HG02852 (cell line): ENCODE results near the gene GRID1.

Source experiments
- ATAC-seq: cut with Tn5 transposase; IDR thresholded peaks from one replicate; pipeline ENCODE4 v1.9.1; 2021; ENCODE audit warnings: mild to moderate bottlenecking, moderate library complexity; ENCODE audit not compliant: unreplicated experiment

Gene GRID1

DNA sequence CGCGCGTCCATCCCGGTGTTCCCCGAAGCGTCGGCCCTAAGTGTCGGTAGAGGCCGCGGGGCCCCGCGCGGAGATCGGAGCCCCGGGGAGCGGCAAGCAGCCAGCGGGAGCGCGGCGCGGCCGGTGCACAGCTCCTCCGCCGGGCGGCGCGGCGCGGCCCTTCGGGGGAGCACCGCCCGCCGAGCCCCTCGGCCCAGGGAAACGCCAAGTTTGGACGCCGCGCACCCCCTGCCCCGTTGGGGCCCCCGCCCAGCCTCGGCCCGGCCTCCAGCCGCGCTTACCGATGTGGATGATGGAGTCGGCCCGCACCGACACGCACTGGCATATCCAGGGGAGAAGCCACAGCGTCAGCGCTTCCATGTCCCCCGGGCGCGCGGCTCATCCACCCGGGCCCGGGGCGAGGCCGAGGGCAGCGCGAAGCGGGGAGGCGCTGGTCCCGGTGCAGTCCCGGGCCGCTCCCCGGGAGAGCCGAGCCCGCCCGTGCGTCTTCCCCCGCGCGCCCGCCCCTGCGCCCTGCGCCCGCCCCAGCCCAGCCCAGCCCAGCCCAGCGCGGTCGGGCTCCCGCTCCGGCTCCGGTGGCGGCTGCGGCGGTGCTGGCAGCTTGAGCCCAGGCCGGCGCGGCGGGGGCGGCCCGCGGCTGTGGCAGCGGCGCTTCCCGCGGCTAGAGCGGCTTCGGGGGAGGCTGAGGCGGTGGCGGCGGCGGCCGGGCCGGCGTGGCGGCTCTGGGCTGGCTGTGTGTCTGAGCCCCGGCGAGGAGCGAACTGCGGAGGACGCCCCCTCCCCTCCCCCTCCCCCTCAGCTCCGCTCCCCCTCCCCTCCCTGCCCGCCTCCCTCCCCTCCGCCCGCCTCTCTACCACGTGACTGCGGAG is at the start of gene GRID1:
Gene GRID1 (minus strand): TSS at position 763 of the 869 bp plus-strand sequence.
- no peak for ATAC-seq

GRCh38 chr10:86415583-86415982 is 49.0 kb upstream of the GRID1 start:
- no peak for ATAC-seq

- no peak for ATAC-seq
Observed at GRCh38 chr10:86415116-86415515, 48.5 kb upstream of the GRID1 start.

DNA sequence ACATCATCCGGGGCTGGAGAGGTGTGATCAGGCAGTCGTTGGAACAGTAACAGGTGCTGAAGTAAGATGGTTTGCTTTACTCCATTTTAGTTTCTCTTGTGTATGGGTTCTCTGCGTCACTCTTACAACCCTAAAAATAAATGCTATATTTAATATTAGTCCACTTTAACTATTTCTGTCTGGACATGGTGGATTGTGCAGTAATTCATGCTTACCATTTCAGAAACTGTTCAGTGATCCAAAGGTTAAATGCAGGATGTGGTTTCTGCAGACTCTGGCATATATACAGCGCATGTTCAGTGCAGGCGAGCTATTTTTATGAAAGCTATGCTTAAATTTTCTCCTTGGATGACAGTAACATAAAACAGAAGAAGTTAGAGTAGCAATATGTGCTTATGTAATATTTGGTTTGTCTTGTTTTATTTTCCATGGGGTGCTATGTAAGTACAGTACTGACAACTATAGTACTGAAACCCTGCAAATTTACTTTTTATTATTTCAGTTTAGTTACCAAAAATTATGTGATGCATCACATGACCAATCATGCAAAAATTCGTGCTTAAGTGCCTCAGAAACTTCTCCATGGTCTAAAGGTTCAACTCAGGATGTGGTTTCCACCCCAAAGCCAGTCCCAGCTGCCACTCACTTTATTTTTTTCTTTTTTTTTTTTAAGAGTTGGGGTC is 46.6 kb upstream of the GRID1 start:
- peak; percentile 70 for ATAC-seq

DNA sequence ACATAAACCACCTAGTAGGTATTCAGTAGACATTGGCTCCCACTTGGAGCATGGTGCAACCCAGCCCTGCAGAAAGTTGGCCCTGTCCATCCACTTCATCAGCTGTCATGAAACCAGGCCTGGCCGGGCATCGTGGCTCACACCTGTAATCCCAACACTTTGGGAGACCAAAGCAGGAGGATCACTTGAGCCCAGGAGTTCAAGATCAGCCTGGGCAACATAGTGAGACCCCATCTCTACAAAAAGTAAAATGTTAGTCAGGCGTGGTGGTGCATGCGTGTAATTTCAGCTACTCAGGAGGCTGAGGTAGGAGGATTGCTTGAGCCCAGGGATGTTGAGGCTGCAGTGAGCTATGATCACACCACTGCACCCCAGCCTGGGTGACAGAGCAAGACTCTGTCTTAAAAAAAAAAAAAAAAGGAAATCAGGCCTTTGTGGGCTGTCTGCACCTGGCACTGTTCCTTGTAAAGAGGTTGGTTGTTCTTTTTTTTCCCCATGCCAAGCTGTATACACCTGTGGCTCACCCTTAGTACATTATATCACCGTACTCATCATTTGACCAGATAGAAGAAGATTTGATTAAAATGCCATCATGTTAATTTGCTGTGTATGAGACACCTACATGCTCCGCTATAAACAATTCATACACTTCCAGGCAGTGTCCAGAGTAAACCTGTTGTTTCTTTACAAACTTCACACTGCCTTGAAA is 45.4 kb upstream of the GRID1 start:
- no peak for ATAC-seq

DNA sequence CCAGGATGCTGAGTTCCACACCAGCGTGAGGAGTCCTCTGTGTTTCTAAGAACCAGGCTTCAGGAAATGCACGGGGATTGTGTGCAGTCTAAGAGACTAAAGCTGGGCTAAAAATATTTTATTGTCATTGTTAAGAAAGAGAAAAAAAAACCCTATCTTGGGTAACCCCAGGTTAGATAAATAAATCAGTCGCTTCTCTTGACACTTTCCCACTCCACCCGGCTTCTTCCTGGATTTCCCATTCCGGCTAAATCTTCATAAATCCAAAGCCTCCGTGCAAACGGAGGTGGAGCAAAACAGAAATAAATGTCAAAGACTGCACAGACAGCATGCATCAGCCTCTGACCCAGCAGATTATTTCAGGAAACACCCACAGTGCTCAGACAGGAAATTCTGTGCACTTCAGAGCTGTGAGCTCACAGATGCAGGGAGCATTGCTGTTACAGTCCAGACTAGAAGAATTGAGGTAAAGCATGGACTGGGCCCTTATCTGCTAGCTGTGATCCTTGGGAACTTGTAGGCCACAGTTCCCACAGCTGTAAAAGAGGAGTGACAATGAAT is 44.8 kb upstream of the GRID1 start:
- peak; percentile 65 for ATAC-seq

- ATAC-seq: no peak
Observed at GRCh38 chr10:86410542-86411124, 44.0 kb upstream of the GRID1 start.

GRCh38 chr10:86409183-86409582 is 42.6 kb upstream of the GRID1 start:
- ATAC-seq: no peak

GRCh38 chr10:86403183-86403797 is 36.7 kb upstream of the GRID1 start:
- no peak for ATAC-seq

DNA sequence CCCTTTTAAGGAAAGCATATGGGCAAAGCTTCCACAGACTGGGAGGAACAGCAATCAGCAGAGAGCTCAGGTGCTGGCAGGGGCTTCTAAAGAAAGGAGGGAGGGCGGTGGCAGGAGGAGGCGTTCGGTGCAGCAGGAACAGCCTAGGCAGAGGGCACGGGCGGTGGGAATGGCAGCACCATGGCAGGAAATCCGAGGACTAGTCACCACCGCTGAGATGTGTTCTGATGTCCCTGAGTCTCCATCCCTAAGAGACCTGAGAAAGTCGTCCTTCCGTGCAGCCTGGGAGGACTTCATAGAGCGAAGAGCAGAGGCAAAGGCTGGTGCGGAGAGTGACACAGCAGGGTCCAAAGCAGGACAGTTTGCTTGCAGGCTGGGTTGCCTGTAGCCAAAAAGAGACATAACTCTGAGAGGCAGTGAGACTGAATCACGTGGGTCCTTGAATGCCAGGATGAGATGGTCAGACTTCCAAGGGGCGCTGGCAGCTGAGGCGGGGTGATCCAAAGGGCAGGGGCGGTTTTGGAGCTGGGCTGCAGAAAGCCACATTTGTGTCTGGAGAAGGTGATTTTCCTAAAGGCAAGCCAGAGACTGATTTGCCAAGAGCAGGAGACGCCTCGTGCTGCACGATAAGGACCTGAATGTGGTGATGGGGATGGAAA is 35.8 kb upstream of the GRID1 start:
- no peak for ATAC-seq

- ATAC-seq: no peak
Observed at GRCh38 chr10:86401588-86402282, 35.1 kb upstream of the GRID1 start.

GRCh38 chr10:86400705-86401587 is 34.4 kb upstream of the GRID1 start:
- ATAC-seq: peak; percentile 33

- ATAC-seq: peak; percentile 86
Observed at GRCh38 chr10:86399879-86400704, 33.5 kb upstream of the GRID1 start.

DNA sequence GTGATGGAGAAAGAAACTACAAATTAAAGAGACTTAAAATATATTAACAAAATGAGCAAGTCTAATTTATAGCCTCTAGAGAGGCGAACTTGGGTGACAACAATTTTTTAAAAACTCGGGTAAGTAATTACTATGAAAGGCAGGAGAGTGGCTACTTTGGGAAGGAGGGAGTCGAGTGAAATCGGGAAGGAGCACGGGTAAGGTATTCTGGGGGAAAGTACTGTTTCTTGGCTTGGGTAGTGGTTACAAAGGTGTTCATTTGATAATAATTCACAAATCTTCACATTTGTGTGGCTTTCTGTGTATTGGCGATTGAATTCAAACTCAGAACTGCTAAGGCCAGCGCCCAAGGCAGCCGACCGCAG is 32.9 kb upstream of the GRID1 start:
- ATAC-seq: no peak

GRCh38 chr10:86397120-86397519 is 30.5 kb upstream of the GRID1 start:
- no peak for ATAC-seq

DNA sequence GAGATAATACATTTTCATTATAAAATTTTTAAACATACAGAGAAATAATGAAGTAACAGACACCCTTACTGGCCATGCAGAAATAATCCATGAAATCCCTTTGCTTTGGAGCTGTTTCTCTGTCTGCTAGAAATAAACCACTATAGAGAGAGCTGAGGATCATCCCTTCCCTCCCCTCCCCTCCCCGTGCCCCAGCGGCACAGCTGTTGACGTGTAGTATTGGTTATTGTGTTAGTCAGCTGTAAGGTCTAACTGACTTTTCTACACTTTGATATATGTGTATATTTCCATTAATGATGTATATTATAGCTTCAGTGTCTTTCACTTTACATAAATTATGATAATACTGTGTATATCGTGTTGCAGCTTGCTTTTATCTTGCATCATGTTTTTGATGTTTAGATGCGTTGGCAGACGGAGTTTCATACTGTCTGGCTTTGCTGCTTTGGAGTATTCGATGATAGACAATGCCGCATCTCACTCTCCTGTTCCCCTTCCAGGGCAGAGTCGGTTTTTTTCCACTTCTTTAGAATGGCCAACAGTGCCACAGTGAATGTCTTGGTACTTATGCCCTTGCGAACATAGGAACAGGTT is 27.4 kb upstream of the GRID1 start:
- ATAC-seq: no peak

DNA sequence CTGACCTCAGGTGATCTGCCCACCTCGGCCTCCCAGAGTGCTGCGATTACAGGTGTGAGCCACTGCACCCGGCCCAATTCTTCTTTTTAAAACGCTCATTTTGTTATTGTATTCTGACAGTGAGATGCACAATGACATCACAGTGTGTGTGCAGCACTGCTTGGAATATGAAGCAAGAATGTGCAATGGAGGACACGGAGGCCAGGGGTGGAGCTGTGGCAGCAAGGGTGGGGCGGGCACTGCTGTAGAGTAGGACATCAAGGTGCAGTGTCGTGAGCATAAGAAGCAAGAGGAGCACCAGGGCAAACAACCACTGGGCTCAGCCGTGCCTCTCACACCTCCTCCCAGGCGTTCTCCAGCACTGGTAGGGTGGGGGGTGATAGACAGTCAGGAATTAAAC is 26.8 kb upstream of the GRID1 start:
- ATAC-seq: no peak
